Kidney (tissue), 14 donors: ENCODE results near the gene PTBP3. TPM values are rescaled to one million over a fixed set of nuclear protein-coding genes. Genes with fewer than 3 reads are reported as not detected.

Source experiments
- DNase-seq, 5 donors: peaks; one replicate each; pipeline ENCODE4 v3.0.0-alpha.2; 2013 to 2020
- FAIRE-seq: peaks from 2 replicates; lab custom pipeline; 2012; peaks lifted over from hg19 to GRCh38; lab: Jason Lieb, UNC
- H3K27ac ChIP-seq, 2 donors: one replicate each; pipeline ENCODE4 v1.7.0; 2013; ENCODE audit warnings: low read depth in 2 of 2, low read length in 2 of 2, inconsistent platforms in 1 of 2
- H3K27me3 ChIP-seq: one replicate; pipeline ENCODE4 v1.7.1; 2013; ENCODE audit warnings: low read length, inconsistent platforms; ENCODE audit not compliant: control insufficient read depth, insufficient read depth
- H3K36me3 ChIP-seq, 3 donors: one replicate each; pipeline versions ENCODE4 v1.7.0 to v1.7.1; 2013; ENCODE audit warnings: low read length in 3 of 3, control low read depth in 1 of 3, inconsistent platforms in 1 of 3; ENCODE audit not compliant: insufficient read depth in 3 of 3, control insufficient read depth in 2 of 3
- H3K4me1 ChIP-seq, 3 donors: one replicate each; pipeline versions ENCODE4 v1.7.0 to v1.7.1; 2013; ENCODE audit warnings: low read length in 3 of 3, inconsistent platforms in 1 of 3, low read depth in 1 of 3; ENCODE audit not compliant: control insufficient read depth in 2 of 3, insufficient read depth in 2 of 3
- H3K4me3 ChIP-seq, 3 donors: one replicate each; pipeline versions ENCODE4 v1.7.0 to v1.8.1; 2013; ENCODE audit warnings: low read length in 3 of 3, control low read depth in 1 of 3, inconsistent platforms in 1 of 3
- H3K9ac ChIP-seq, 3 donors: one replicate each; pipeline versions ENCODE4 v1.7.0 to v1.7.1; 2013; ENCODE audit warnings: low read length in 3 of 3, control low read depth in 1 of 3, inconsistent platforms in 1 of 3
- H3K9me3 ChIP-seq, 3 donors: one replicate each; pipeline versions ENCODE4 v1.7.0 to v1.7.1; 2013; ENCODE audit warnings: low read length in 3 of 3, control low read depth in 1 of 3, inconsistent platforms in 1 of 3; ENCODE audit not compliant: control insufficient read depth in 2 of 3, insufficient read depth in 1 of 3
- CTCF ChIP-seq: IDR thresholded peaks from 3 replicates; pipeline ENCODE4 v1.5.1; 2012; ENCODE audit warnings: mild to moderate bottlenecking, moderate library complexity, borderline replicate concordance; ENCODE audit not compliant: insufficient read depth; ENCODE audit errors: extremely low read depth
- intact Hi-C: fragments of 100-400 bp; cut with DNase I; formaldehyde crosslinking; loops from one replicate; pipeline ENCODE4 v1.11.1; 2022
- polyA plus RNA-seq: library from polyadenylated mRNA; stranded (reverse); fragments of 350-450 nt; fragmentation: Illumina TruSeq; extraction: RNeasy Lipid Tissue Mini Kit (QIAGEN cat#74804); gene quantifications from one replicate; pipeline ENCODE4 v1.2.3, GENCODE V29; 2014; ENCODE audit warnings: low read depth, low replicate concordance; ENCODE audit not compliant: insufficient read depth
- total RNA-seq: library from RNA; stranded (reverse); fragmentation: NEBNext Ultra II Directional; extraction: Animal tissue kit (Norgen Biotek cat#: 25700); gene quantifications from one replicate; pipeline ENCODE4 v1.2.1, GENCODE V29; 2021
- donor health status: control.
- donor health status: control.
- donor health status: control.
- donor health status: control.
- donor health status: control.
- donor health status: DM: yes; HTN: yes; CAD: no.
- donor health status: Normal renal cell carcinoma (clear cell type).

Gene PTBP3
- total and polyA plus RNA-seq, 2 donors from 2014 or later: 14.0 to 86.6 TPM

- intact Hi-C loops: no loop called here
- DNase-seq: no peak
- no peaks in the 10 kb centered on the region for H3K27me3 ChIP-seq
- H3K27ac ChIP-seq: peak overlapping the region; percentile 56 to 80
- H3K9ac ChIP-seq: peak overlapping the region in 1 of 3 donors; percentile 42
- H3K36me3 ChIP-seq: no peaks in the 10 kb centered on the region
- no peak for FAIRE-seq
- no peak for TF ChIP-seq CTCF
- peak overlapping the region in 2 of 3 donors; percentile 3 to 57 for H3K4me3 ChIP-seq
- no peaks in the 10 kb centered on the region for H3K9me3 ChIP-seq
- H3K4me1 ChIP-seq: peaks cover 0 to 30% (median 4%) of the 10 kb centered on the region in 3 donors
These were observed 159.8 kb downstream of the PTBP3 start for GRCh38 chr9:112173489-112174221.

- intact Hi-C loops: no loop called here
- H3K4me1 ChIP-seq: peaks cover 0 to 32% (median 3%) of the 10 kb centered on the region in 3 donors
- H3K27me3 ChIP-seq: no peaks in the 10 kb centered on the region
- no peak for TF ChIP-seq CTCF
- FAIRE-seq (no peak), DNase-seq (no peak)
- H3K4me3 ChIP-seq: no peak overlapping the region
- peak overlapping the region; percentile 26 to 55 for H3K27ac ChIP-seq
- H3K9ac ChIP-seq: no peak overlapping the region
- H3K9me3 ChIP-seq: no peaks in the 10 kb centered on the region
- H3K36me3 ChIP-seq: no peaks in the 10 kb centered on the region
These were observed 162.5 kb downstream of the PTBP3 start for GRCh38 chr9:112170968-112171367.

GRCh38 chr9:112170235-112170634 is 163.2 kb downstream of the PTBP3 start:
- intact Hi-C loops: no loop called here
- Histone ChIP-seq H3K9me3 (no peaks in the 10 kb centered on the region), H3K27ac (peak overlapping the region; percentile 59 to 65), H3K36me3 (no peaks in the 10 kb centered on the region), H3K9ac (no peak overlapping the region), H3K4me3 (no peak overlapping the region), H3K27me3 (no peaks in the 10 kb centered on the region), H3K4me1 (peaks cover 0 to 27% (median 4%) of the 10 kb centered on the region in 3 donors)
- DNase-seq (peak in 3 of 5 donors; percentile 47 to 58 (median 50)), FAIRE-seq (no peak)
- TF ChIP-seq CTCF: no peak
